K562 (cell line): ENCODE measurements around the gene VPS35.

Source experiments
- CBX5 ChIP-seq: IDR thresholded peaks from 2 replicates; pipeline ENCODE4 v1.6.1; 2014; ENCODE audit warnings: low read depth, borderline replicate concordance
- E2F3 ChIP-seq: fragments of 250-450 bp; sonication (Bioruptor Pico); IDR thresholded peaks from 2 replicates; pipeline ENCODE4 v1.4.0; 2020; ENCODE audit warnings: mild to moderate bottlenecking
- EP300 ChIP-seq: IDR thresholded peaks from 2 replicates; pipeline ENCODE4 v1.6.1; 2012; ENCODE audit warnings: low read length, improper control_type of control experiment
- JUND ChIP-seq, 2 experiments: IDR thresholded peaks; 2 replicates in 1 of 2; 3 replicates in 1 of 2; pipeline ENCODE4 v1.6.1; 2011; ENCODE audit warnings: borderline replicate concordance in 2 of 2, low read depth in 2 of 2, low read length in 2 of 2, improper control_type of control experiment in 1 of 2, missing biosample characterization in 1 of 2, missing genetic modification characterization in 1 of 2, missing genetic modification reagents in 1 of 2
- MTF1 ChIP-seq: fragments of 250-450 bp; sonication (Bioruptor Pico); IDR thresholded peaks from 2 replicates; pipeline ENCODE4 v1.9.0; 2021; ENCODE audit warnings: moderate library complexity, mild to moderate bottlenecking, inconsistent platforms, borderline replicate concordance
- POU5F1 ChIP-seq: fragments of 150-350 bp; IDR thresholded peaks from 2 replicates; pipeline ENCODE4 v1.6.1; 2014; ENCODE audit warnings: borderline replicate concordance, low read length, low read depth, mild to moderate bottlenecking; ENCODE audit not compliant: partially characterized antibody
- TAF1 ChIP-seq: IDR thresholded peaks from 2 replicates; pipeline ENCODE4 v1.6.1; 2011; ENCODE audit warnings: mild to moderate bottlenecking, low read length, moderate library complexity; ENCODE audit not compliant: insufficient read depth, control insufficient read depth, severe bottlenecking; ENCODE audit errors: extremely low read depth
- ZNF778 ChIP-seq: fragments of 450-650 bp; formaldehyde crosslinking; IDR thresholded peaks from 2 replicates; pipeline ENCODE4 v1.4.0; 2020; ENCODE audit warnings: mild to moderate bottlenecking, moderate library complexity
- TF ChIP-seq, protein P1 (sequence below), 2 experiments: fragments of 200-800 bp in 1 of 2; sonication (Bioruptor generic) in 1 of 2; sonication (generic) in 1 of 2; formaldehyde crosslinking in 1 of 2; IDR thresholded peaks in 1 of 2; conservative IDR thresholded peaks in 1 of 2; 2 replicates each; pipeline versions ENCODE4 v1.5.0 to v1.6.1; 2016 to 2020; ENCODE audit warnings: missing compliant biosample characterization in 1 of 2, missing genetic modification characterization in 1 of 2, missing genetic modification reagents in 1 of 2

DNA sequence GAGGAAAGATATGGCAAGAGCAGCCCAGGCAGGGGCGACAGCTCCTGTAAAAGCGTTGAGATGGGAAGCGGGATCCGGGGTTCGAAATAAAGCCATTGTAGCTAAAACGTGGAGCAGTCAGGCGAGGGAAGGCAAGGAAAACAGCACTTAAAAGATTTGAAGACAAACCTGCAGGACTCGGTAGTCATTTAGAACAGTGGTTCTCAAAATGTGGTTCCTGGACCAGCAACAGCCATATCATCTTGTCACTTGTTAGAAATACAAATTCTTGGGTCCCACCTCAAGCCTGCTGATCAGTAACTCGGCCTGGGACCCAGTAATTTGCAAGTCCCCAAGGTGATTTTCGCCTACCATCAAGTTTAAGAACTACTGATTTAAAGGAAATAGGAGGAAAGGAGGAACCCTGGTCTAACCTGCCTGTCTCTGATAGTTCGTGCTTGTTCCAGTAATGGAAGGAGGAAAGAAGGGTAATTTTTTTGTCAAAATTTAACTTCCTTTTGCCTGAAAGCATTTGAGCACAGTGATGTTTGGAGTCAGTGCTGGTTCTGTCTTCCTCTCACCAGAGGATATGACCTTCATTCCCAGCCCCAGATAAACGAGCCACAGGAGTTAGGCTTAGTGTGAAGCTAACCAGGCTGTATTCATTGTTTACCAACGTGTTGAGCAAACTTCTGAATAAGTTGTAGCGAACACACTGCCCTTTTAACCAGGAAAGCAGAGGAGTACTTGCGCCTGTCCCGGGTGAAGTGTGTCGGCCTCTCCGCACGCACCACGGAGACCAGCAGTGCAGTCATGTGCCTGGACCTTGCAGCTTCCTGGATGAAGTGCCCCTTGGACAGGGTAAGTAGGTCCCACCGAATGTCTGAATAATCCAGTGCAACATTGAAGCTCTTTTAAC lies 1.6 kb upstream of the VPS35 start:
- TF ChIP-seq POU5F1 (no peak), EP300 (no peak), MTF1 (CRISPR knock-in tag) (no peak), TAF1 (no peak), ZNF778 (CRISPR knock-in tag) (no peak), JUND (IDR thresholded peaks at IDR 0.05; ENCODE audit: borderline replicate concordance, low read depth, low read length) (no peak), JUND (tag; IDR thresholded peaks at IDR 0.05; ENCODE audit: borderline replicate concordance, low read depth, low read length) (no peak), CBX5 (no peak), E2F3 (CRISPR knock-in tag) (no peak)
- TF ChIP-seq, protein P1, sequence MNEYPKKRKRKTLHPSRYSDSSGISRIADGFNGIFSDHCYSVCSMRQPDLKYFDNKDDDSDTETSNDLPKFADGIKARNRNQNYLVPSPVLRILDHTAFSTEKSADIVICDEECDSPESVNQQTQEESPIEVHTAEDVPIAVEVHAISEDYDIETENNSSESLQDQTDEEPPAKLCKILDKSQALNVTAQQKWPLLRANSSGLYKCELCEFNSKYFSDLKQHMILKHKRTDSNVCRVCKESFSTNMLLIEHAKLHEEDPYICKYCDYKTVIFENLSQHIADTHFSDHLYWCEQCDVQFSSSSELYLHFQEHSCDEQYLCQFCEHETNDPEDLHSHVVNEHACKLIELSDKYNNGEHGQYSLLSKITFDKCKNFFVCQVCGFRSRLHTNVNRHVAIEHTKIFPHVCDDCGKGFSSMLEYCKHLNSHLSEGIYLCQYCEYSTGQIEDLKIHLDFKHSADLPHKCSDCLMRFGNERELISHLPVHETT (CRISPR knock-in tag; conservative IDR thresholded peaks at IDR 0.05 in 1 of 2, IDR thresholded peaks at IDR 0.05 in 1 of 2) = no peak
